Kidney glomerular epithelial cell (primary cell): ENCODE results near the gene MGA.

Experiments
- DNase-seq: peaks from one replicate; lab custom pipeline; 2025; lab: John Stamatoyannopoulos, UW

The MGA gene

GRCh38 chr15:41782371-41783282, 122.4 kb downstream of the MGA start:
- no peak for DNase-seq

GRCh38 chr15:41783296-41783695, 123.1 kb downstream of the MGA start:
- DNase-seq = no peak

- DNase-seq = no peak
Observed at GRCh38 chr15:41788262-41788661, 128.1 kb downstream of the MGA start.

GRCh38 chr15:41789236-41789635, 129.0 kb downstream of the MGA start:
- no peak for DNase-seq

GRCh38 chr15:41789662-41790061, 129.5 kb downstream of the MGA start:
- DNase-seq = no peak

- DNase-seq = no peak
Observed at GRCh38 chr15:41790169-41790568, 130.0 kb downstream of the MGA start.

GRCh38 chr15:41790756-41791546, 130.7 kb downstream of the MGA start:
- peak; percentile 73 for DNase-seq

- no peak for DNase-seq
Observed at GRCh38 chr15:41791547-41791937, 131.3 kb downstream of the MGA start.

GRCh38 chr15:41792000-41792637, 131.9 kb downstream of the MGA start:
- no peak for DNase-seq

GRCh38 chr15:41794081-41794480, 133.9 kb downstream of the MGA start:
- no peak for DNase-seq

GRCh38 chr15:41795996-41796856, 136.0 kb downstream of the MGA start:
- DNase-seq = no peak

GRCh38 chr15:41797201-41797944, 137.2 kb downstream of the MGA start:
- DNase-seq = no peak

- no peak for DNase-seq
Observed at GRCh38 chr15:41798607-41799487, 138.6 kb downstream of the MGA start.

- no peak for DNase-seq
Observed at GRCh38 chr15:41799488-41799805, 139.2 kb downstream of the MGA start.

GRCh38 chr15:41801185-41801584, 141.0 kb downstream of the MGA start:
- no peak for DNase-seq

GRCh38 chr15:41801850-41802455, 141.7 kb downstream of the MGA start:
- DNase-seq = peak; percentile 24

- no peak for DNase-seq
Observed at GRCh38 chr15:41804361-41804760, 144.2 kb downstream of the MGA start.

GRCh38 chr15:41804916-41805666, 144.9 kb downstream of the MGA start:
- no peak for DNase-seq

GRCh38 chr15:41805711-41806110, 145.5 kb downstream of the MGA start:
- no peak for DNase-seq
